ENCODE measurements around the gene ATP8B1. TPM values are rescaled to one million over a fixed set of nuclear protein-coding genes. Genes with fewer than 3 reads are reported as not detected.

The ATP8B1 gene
- total RNA-seq, 1 donor from 2014 or later, result 5.7 TPM

DNA sequence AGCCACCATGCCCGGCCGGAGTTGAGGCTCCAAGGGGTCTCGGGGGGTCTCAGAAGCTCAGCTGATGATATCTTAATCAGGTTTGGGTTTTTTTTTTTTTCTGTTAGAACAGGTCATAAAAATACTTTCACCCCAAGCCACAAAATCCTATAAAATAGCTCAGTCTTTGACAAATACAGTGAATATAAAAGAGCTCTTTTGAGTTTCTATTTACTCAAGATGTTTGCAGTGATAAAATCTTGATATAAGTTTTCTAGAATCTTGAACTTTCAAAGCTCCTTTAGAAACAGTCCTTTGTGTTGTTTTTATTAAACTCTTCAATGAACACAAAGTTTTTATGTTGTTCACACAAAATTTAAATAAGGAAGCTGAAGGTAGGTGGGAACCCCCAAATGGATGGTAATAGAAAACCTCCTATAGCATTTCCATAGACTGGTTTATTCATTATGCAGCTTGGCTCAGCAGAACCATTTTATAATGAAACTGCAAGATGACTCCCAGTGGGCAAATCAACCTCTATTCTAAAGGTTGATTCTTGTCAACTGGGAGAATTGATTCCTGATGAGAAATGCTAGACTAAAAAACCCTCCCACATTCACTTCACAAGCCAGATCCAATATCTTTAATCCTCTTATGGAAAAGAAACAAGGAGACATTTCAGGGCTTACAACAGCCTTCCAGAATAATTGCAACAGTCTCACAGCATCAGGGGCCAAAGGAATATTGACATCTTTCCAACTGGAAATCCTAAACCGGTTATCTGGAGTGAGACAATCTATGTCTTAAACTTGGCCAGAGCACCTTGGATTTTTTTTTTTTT, 167.9 kb downstream of the ATP8B1 start:
- no peak for FAIRE-seq
- no peak for DNase-seq (ENCODE audit: low spot score in 2 of 2)

DNA sequence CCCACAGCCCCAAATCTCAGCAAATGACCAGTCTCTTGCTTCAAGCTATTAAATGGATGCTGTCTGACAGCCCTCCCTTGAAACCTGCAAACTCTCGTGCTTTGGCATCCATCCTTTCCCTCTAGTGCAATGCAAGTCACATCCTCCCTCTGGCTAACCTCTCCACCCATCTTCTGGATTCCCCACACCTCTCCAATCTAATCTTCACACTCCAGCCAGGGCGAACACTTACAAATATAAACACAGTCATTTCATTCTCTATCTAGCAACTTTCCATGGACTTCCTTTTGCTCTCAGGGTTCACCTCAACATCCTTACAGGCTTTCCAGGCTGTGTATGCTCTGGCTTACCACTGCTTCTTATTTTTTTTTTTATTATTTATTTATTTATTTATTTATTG, 171.4 kb downstream of the ATP8B1 start:
- no peak for DNase-seq (ENCODE audit: low spot score in 2 of 2)
- FAIRE-seq, result no peak

DNA sequence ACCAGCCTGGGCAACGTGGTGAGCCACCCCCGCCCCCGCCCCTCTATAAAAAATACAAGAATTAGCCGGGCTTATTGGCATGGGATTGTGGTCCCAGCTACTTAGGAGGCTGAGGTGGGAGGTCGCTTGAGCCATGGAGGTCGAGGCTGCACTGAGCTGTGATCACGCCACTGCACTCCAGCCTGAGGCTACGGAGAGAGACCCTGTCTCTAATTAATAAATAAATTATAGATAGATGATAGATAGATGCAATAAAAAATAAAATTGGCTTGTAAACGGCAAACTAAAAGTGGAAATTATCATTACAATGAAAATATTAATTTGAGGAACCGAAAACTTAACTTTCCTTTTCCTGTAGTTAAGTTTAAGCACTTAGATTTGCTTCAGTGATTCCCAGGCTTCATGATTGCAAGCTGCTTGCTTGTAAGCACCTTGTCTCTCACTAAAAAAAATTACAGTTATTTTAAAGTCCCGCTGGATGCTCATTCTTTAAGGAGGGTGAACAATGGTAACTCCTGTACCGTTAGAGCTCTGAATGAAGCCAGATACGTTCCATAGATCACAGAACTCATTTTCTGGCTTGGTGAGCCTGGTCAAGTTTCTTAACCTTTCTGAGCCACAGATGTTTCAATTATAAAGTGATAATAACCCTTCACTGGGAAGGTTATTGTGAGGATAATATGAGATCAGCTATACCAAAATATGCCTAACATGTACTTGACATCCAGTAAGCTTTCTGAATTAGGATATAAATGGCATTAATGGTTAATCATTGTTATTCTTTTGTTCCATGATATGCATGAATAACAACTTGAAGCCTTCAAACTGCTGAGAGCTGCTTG, 172.1 kb downstream of the ATP8B1 start:
- no peak for FAIRE-seq
- no peak for DNase-seq (ENCODE audit: low spot score in 2 of 2)

DNA sequence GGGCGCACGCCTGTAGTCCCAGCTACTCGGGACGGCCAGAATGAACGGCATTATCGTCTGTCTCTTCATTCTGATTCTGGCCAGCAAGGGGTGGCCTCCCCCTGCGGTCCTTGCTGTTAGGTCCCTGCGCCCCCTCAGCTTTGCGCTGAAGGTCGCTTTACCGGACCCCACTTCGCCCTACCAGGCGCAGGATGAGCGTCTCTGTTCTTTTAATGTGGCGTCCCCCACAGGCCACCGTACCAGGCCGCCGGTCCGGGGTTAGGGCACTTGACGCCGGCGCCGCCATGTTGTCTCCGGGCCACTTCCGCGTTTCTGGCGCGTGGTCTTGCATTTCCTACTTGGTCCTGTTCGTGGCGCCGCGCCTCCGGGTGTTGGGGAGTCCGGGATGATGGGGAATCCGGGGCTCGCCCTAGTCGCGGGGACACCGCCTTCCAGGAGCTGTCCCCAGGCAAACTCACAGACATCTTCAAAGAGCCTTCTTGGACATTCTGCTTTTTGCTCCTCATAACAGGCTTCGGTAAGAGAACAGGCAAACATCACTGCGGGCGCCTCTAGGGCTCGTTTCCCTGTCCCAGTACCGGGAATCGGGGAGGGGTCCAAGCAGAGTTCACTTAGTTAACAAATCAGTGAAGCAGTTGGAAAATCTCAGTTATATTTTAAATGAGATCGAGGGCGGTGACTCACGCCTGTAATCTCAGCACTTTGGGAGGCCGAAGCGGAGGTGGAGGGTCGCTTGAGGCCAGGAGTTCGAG, 172.9 kb downstream of the ATP8B1 start:
- FAIRE-seq (no peak), DNase-seq (ENCODE audit: low spot score in 2 of 2) (peak; percentile 94)

DNA sequence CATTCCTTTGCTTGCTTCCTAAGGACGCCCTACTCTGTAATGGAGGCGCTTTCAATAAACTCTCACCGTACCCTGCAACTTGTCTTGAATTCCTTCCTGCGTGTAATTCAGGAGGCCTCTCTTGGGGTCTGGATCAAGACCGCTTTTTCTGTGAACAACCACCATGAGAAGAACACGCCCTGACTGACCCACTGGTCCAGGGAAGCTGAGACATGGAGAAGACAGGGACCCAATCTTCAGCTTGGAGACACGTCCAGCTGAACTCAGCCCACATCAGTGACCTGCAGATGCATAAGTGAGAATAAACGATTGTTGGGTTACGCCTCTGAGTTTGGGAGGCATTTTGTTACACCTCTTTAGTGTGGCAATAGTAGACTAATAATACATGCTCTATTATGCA, 173.7 kb downstream of the ATP8B1 start:
- DNase-seq (ENCODE audit: low spot score in 2 of 2), result no peak

DNA sequence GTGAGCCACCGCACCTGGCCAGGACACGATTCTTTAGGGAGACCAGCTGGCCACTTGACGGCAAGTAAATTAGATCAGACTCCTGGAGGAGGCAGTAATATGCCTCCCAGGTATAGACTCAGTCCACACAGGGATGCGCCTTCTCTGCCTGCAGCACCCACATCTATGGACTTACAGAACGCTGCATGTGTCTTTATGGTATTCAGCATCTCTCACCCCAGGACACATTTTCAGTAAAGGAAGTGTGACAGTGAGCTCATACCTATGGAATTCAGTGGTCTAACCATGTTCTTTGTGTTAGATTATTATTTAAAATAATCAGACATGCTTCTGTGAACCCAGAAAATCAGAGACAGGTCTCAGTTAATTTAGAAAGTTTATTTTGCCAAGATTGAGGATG, 175.6 kb downstream of the ATP8B1 start:
- DNase-seq (ENCODE audit: low spot score in 2 of 2) (no peak), FAIRE-seq (no peak)

More for the DNA sequence above, 173.7 kb downstream of the ATP8B1 start:
- FAIRE-seq, result no peak

DNA sequence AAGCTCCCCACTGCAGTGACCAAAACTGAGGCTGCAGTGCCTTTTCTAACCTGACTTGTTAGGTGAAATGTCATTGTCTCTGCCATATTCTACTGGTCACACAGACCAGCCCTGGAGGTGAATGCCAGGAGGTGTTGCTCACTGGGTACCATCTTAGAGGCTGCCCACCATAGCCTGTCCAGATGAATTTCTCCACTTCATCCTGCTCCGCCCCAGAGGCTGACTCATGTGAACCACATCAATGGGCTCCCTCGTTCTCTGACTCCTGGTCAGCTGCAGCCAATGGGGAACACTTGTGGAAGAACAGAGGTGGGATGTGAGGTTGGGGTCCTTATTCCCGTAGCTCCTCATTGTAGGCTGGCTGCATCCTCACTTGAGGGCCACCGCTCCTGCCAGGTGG, 178.1 kb downstream of the ATP8B1 start:
- DNase-seq (ENCODE audit: low spot score in 2 of 2) (no peak), FAIRE-seq (no peak)

DNA sequence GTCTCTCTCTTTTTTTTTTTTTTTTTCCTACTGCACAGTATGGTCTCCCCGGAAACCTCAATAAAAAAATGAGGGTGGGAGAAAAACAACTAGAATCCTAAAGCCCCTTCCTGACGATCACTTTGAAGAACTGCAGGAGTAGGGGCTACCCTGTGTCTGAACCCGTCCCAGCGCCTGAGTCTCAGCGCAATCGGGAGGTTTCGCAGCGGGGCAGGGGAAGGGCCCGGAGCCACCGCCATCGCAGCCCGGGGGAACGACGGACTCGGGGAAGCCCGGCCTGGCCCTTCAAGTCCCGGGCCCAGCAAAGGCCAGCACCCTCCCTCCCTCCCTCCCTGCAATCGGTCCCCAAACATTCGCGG, 181.9 kb downstream of the ATP8B1 start:
- FAIRE-seq (no peak), DNase-seq (ENCODE audit: low spot score in 2 of 2) (no peak)

DNA sequence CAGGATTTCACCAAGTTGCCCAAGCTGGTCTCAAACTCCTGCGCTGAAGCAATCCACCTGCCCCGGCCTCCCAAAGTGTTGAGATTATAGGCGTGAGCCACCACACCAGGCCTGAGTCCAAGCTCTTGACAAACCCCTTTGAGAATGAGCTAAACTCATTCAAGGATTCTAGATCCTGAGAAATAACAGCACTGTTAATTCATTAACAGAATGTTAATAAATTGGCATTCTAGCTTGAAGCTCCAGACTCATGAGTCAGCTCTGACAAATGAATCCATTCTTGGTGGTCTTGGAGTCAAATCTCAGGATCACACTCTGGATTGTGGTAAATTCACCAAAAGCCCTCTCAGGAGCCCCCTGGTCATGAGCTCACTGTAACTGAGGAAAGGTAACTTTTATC, 183.2 kb downstream of the ATP8B1 start:
- FAIRE-seq (no peak), DNase-seq (ENCODE audit: low spot score in 2 of 2) (no peak)

DNA sequence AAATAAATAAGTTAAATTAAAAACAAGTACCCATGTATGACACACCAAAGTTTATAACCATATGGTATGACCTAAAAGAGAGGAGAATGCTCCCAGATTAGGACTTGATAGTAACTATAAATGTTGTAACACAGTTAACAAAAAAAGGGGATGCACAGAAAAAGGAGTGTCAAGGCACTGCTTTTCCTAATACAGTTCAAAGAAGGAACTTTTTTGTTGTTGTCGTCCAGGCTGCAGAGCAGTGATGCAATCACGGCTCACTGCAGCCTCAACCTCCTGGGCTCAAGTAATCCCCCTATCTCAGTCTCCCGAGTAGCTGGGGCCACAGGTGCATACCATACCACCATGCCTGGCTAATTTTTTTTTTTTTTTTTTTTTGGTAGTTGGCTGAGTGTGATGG, 184.2 kb downstream of the ATP8B1 start:
- DNase-seq (ENCODE audit: low spot score in 2 of 2) (no peak), FAIRE-seq (no peak)

DNA sequence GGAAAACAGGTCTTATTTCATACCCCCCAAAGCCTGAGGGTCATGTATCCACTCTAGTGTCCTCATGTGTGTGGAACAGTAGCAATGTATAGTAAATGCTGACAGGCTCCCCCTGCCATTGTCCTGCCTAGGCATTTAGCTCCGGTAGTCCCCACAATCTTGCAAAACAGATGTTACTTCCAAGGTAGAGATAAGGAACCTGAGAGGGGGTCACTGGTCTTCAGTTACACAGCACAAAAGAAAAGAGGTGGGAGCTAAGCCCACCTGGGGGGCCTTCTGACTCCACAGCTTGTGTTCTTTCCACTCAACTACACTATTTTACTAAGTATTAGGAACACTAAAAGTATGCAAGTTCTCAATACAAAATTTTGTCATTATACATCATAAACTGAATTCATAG, 199.2 kb downstream of the ATP8B1 start:
- DNase-seq (ENCODE audit: low spot score in 2 of 2), result no peak
- no peak for FAIRE-seq

Small RNAs within 50 kb of the gene (small RNA-seq; reads per million reads assigned to genes)
- gene RNU6-742P, result not detected

Other genes with a start within 250 kb of the ATP8B1 start
- gene FECH, start 216.6 kb downstream of the ATP8B1 start, total RNA-seq, result 29.8 TPM
- gene NARS1, start 181.5 kb downstream of the ATP8B1 start, total RNA-seq, result 134 TPM
- 108 TPM for gene NEDD4L, start 240.9 kb upstream of the ATP8B1 start, total RNA-seq

All from frontal cortex (tissue), 4 donors.